GM19193 (cell line): Measurements from ENCODE around the gene RTN4RL1.

Source experiments
- POLR2A ChIP-seq: IDR thresholded peaks from 4 replicates; pipeline ENCODE4 v1.6.1; 2011; ENCODE audit not compliant: insufficient read depth, insufficient read length; ENCODE audit errors: extremely low read depth

The RTN4RL1 gene

GRCh38 chr17:1995907-1996799 lies 29.0 kb downstream of the RTN4RL1 start:
- no peak for TF ChIP-seq POLR2A

GRCh38 chr17:1995321-1995892 lies 29.7 kb downstream of the RTN4RL1 start:
- no peak for TF ChIP-seq POLR2A

GRCh38 chr17:1994707-1995106 lies 30.4 kb downstream of the RTN4RL1 start:
- no peak for TF ChIP-seq POLR2A

- TF ChIP-seq POLR2A = no peak
Observed at GRCh38 chr17:1992541-1992940, 32.6 kb downstream of the RTN4RL1 start.

- TF ChIP-seq POLR2A = no peak
Observed at GRCh38 chr17:1989135-1989534, 36.0 kb downstream of the RTN4RL1 start.

GRCh38 chr17:1986783-1987451 lies 38.2 kb downstream of the RTN4RL1 start:
- no peak for TF ChIP-seq POLR2A

GRCh38 chr17:1985686-1986085 lies 39.4 kb downstream of the RTN4RL1 start:
- no peak for TF ChIP-seq POLR2A

- no peak for TF ChIP-seq POLR2A
Observed at GRCh38 chr17:1985093-1985492, 40.0 kb downstream of the RTN4RL1 start.

GRCh38 chr17:1980665-1981250 lies 44.4 kb downstream of the RTN4RL1 start:
- TF ChIP-seq POLR2A = no peak

- no peak for TF ChIP-seq POLR2A
Observed at GRCh38 chr17:1979182-1979985, 45.8 kb downstream of the RTN4RL1 start.

- no peak for TF ChIP-seq POLR2A
Observed at GRCh38 chr17:1978396-1978949, 46.7 kb downstream of the RTN4RL1 start.

GRCh38 chr17:1977583-1978395 lies 47.3 kb downstream of the RTN4RL1 start:
- no peak for TF ChIP-seq POLR2A

GRCh38 chr17:1976683-1977064 lies 48.5 kb downstream of the RTN4RL1 start:
- no peak for TF ChIP-seq POLR2A
